HepG2 (cell line): ENCODE data around the gene APRT. TPM values are rescaled to one million over a fixed set of nuclear protein-coding genes. Genes with fewer than 3 reads are reported as not detected.

Experiments used
- BORCS8-MEF2B ChIP-seq: sonication (generic); formaldehyde crosslinking; IDR thresholded peaks from 2 replicates; pipeline ENCODE4 v1.8.0; 2022; ENCODE audit warnings: mild to moderate bottlenecking, missing genetic modification reagents
- CHD4 ChIP-seq: fragments of 200-600 bp; sonication (generic); IDR thresholded peaks from 2 replicates; pipeline ENCODE4 v1.7.0; 2017; ENCODE audit warnings: mild to moderate bottlenecking, low read length, borderline replicate concordance
- CSRNP2 ChIP-seq: sonication (generic); formaldehyde crosslinking; conservative IDR thresholded peaks from 2 replicates; pipeline ENCODE4 v1.8.0; 2022; ENCODE audit warnings: low read depth, missing genetic modification reagents
- HNRNPK ChIP-seq: fragments of 200-400 bp; formaldehyde crosslinking; IDR thresholded peaks from 2 replicates; pipeline ENCODE4 v1.6.1; 2018; ENCODE audit warnings: low read length, low read depth, moderate library complexity, mild to moderate bottlenecking; ENCODE audit not compliant: poor library complexity, severe bottlenecking
- HNRNPL ChIP-seq: fragments of 200-400 bp; formaldehyde crosslinking; IDR thresholded peaks from 2 replicates; pipeline ENCODE4 v1.6.1; 2017; ENCODE audit warnings: mild to moderate bottlenecking, low read depth, low read length
- HOXA5 ChIP-seq: sonication (generic); formaldehyde crosslinking; IDR thresholded peaks from 2 replicates; pipeline ENCODE4 v1.4.0; 2020; ENCODE audit warnings: missing genetic modification reagents
- MYC ChIP-seq: sonication (generic); formaldehyde crosslinking; IDR thresholded peaks from 2 replicates; pipeline ENCODE4 v1.9.0; 2021; ENCODE audit warnings: missing genetic modification reagents, borderline replicate concordance
- PCBP1 ChIP-seq: fragments of 200-400 bp; formaldehyde crosslinking; IDR thresholded peaks from 2 replicates; pipeline ENCODE4 v1.6.1; 2017; ENCODE audit warnings: mild to moderate bottlenecking, low read depth, low read length, borderline replicate concordance
- SAFB2 ChIP-seq: sonication (generic); formaldehyde crosslinking; IDR thresholded peaks from 2 replicates; pipeline ENCODE4 v1.5.1; 2020; ENCODE audit warnings: missing genetic modification reagents, low read depth, mild to moderate bottlenecking, borderline replicate concordance
- SALL2 ChIP-seq: sonication (generic); formaldehyde crosslinking; IDR thresholded peaks from 2 replicates; pipeline ENCODE4 v1.8.1; 2023; ENCODE audit warnings: mild to moderate bottlenecking, missing genetic modification reagents, inconsistent platforms
- STAG1 ChIP-seq: sonication (generic); formaldehyde crosslinking; IDR thresholded peaks from 2 replicates; pipeline ENCODE4 v1.4.0; 2020; ENCODE audit warnings: missing genetic modification reagents
- XRCC5 ChIP-seq: fragments of 200-400 bp; formaldehyde crosslinking; optimal IDR thresholded peaks from 2 replicates; pipeline ENCODE3; 2017; ENCODE audit warnings: mild to moderate bottlenecking, low read length
- ZBTB38 ChIP-seq: sonication (generic); formaldehyde crosslinking; IDR thresholded peaks from 2 replicates; pipeline ENCODE4 v1.5.1; 2020; ENCODE audit warnings: mild to moderate bottlenecking, missing genetic modification reagents
- ZNF24 ChIP-seq: fragments of 450-650 bp; IDR thresholded peaks from 2 replicates; pipeline ENCODE4 v1.6.1; 2017; ENCODE audit warnings: antibody characterized with exemption, mild to moderate bottlenecking
- ZNF260 ChIP-seq: sonication (generic); formaldehyde crosslinking; IDR thresholded peaks from 2 replicates; pipeline ENCODE4 v1.4.0; 2020; ENCODE audit warnings: missing genetic modification reagents, low read depth, mild to moderate bottlenecking, borderline replicate concordance
- ZNF687 ChIP-seq: sonication (generic); formaldehyde crosslinking; IDR thresholded peaks from 2 replicates; pipeline ENCODE4 v1.5.1; 2020; ENCODE audit warnings: mild to moderate bottlenecking, missing genetic modification reagents, moderate library complexity
- ZSCAN9 ChIP-seq: IDR thresholded peaks from 2 replicates; pipeline ENCODE4 v1.6.1; 2016; ENCODE audit warnings: borderline replicate concordance
- polyA plus RNA-seq, 8 experiments: library from polyadenylated mRNA; depleted of rRNA in 3 of 8; stranded (reverse) in 7 of 8; unstranded in 1 of 8; fragments of >200 nt; fragmentation: Illumina TruSeq in 4 of 8; extraction: Trizol in 4 of 8; gene quantifications; 2 replicates each; pipeline versions ENCODE4 v1.2.1 to v1.2.3, GENCODE V29; 2011 to 2016; ENCODE audit warnings: low read depth in 4 of 8, missing spikeins in 1 of 8, mixed read lengths in 1 of 8; ENCODE audit not compliant: insufficient read depth in 1 of 8
- total RNA-seq, 5 experiments: library from RNA; depleted of rRNA; stranded (reverse); fragments of >200 nt; fragmentation: Illumina TruSeq; extraction: Trizol; gene quantifications; 2 replicates each; pipeline ENCODE4 v1.2.3, GENCODE V29; 2016; ENCODE audit warnings: low read depth in 1 of 5
- TF ChIP-seq, protein P1 (sequence below): sonication (generic); formaldehyde crosslinking; IDR thresholded peaks from 2 replicates; pipeline ENCODE4 v1.4.0; 2020; ENCODE audit warnings: missing genetic modification reagents

APRT gene
- total and polyA plus RNA-seq, 2 of the 13 experiments (the other 11 are each of a cell fraction or from before 2014, with no cell fraction given), result 155 to 242 TPM

GRCh38 chr16:88815901-88816589 lies 4.3 kb upstream of the APRT start (continued):
- no peak for TF ChIP-seq ZNF260
- TF ChIP-seq MYC (CRISPR knock-in tag), result peak; percentile 43; the same call in 1 of the 2 replicates
- peak; percentile 89 for TF ChIP-seq STAG1 (CRISPR knock-in tag)
- TF ChIP-seq BORCS8-MEF2B (CRISPR knock-in tag), result 0 out of 2 replicates have a peak, but pooled peaks have one; percentile 35
- peak; percentile 28 for TF ChIP-seq ZBTB38 (CRISPR knock-in tag)
- peak; percentile 34 for TF ChIP-seq ZNF687
- peak; percentile 97 for TF ChIP-seq HNRNPL
- TF ChIP-seq PCBP1, result 0 out of 2 replicates have a peak, but pooled peaks have one; percentile 35
- no peak for TF ChIP-seq HNRNPK
- TF ChIP-seq SALL2 (CRISPR knock-in tag), result 0 out of 2 replicates have a peak, but pooled peaks have one; percentile 46
- no peak for TF ChIP-seq CHD4
- TF ChIP-seq CSRNP2, result no peak
- peak; percentile 81 for TF ChIP-seq XRCC5
- TF ChIP-seq HOXA5 (CRISPR knock-in tag), result no peak
- TF ChIP-seq SAFB2 (CRISPR knock-in tag), result 0 out of 2 replicates have a peak, but pooled peaks have one; percentile 34
- TF ChIP-seq, protein P1, sequence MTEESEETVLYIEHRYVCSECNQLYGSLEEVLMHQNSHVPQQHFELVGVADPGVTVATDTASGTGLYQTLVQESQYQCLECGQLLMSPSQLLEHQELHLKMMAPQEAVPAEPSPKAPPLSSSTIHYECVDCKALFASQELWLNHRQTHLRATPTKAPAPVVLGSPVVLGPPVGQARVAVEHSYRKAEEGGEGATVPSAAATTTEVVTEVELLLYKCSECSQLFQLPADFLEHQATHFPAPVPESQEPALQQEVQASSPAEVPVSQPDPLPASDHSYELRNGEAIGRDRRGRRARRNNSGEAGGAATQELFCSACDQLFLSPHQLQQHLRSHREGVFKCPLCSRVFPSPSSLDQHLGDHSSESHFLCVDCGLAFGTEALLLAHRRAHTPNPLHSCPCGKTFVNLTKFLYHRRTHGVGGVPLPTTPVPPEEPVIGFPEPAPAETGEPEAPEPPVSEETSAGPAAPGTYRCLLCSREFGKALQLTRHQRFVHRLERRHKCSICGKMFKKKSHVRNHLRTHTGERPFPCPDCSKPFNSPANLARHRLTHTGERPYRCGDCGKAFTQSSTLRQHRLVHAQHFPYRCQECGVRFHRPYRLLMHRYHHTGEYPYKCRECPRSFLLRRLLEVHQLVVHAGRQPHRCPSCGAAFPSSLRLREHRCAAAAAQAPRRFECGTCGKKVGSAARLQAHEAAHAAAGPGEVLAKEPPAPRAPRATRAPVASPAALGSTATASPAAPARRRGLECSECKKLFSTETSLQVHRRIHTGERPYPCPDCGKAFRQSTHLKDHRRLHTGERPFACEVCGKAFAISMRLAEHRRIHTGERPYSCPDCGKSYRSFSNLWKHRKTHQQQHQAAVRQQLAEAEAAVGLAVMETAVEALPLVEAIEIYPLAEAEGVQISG (CRISPR knock-in tag), result peak; percentile 30; the same call in 1 of the 2 replicates
- TF ChIP-seq ZSCAN9 (CRISPR knock-in tag), result no peak
- no peak for TF ChIP-seq ZNF24
